GM21390 (cell line): ENCODE measurements around the gene RPGRIP1L.

Source experiments
- ATAC-seq: cut with Tn5 transposase; IDR thresholded peaks from one replicate; pipeline ENCODE4 v1.9.1; 2021; ENCODE audit not compliant: unreplicated experiment

RPGRIP1L gene

DNA sequence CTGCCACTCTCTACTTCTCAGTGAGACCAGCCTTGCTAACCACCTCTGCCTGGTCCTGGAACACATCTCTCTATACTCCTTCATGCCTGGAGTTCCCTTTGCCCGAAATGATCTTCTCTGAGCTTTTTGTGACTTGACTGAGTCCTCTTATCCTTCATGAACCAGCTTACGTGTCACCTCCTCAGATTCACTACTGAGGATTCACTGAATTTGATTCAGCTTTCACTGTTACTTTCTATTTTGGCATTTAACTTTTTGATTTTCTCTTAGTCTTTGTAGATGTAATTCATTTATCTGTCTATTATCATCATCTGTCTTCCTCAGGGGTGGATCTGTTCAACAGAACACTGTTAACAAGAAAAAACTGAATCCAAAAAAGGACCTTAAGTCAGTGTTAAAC lies 95.6 kb downstream of the RPGRIP1L start:
- ATAC-seq = no peak

DNA sequence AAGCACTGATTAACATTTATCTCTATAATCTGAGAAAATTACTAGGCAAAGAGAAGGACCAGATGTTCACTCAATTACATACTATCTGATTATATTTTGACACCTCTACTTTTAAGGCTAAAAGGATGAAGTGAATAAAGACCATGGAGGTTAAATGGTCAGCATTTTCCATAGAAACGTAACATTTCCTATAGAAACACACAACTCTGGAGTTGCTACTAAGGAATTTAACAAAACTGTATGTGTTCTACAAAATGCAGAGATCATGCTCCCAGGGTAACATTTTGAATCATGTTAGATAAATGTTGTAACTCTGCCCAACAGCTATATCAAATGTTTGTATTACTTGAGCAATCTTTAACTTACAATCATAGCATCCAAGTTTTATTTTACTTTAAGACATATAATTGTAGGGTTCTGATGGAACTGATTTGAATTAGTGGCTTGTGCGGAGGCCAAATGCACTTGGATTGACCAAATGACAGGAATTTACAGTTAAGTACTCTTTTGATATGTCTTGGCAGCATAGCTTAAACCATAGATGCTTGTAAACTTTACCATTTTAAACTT lies 97.7 kb downstream of the RPGRIP1L start:
- ATAC-seq = no peak

DNA sequence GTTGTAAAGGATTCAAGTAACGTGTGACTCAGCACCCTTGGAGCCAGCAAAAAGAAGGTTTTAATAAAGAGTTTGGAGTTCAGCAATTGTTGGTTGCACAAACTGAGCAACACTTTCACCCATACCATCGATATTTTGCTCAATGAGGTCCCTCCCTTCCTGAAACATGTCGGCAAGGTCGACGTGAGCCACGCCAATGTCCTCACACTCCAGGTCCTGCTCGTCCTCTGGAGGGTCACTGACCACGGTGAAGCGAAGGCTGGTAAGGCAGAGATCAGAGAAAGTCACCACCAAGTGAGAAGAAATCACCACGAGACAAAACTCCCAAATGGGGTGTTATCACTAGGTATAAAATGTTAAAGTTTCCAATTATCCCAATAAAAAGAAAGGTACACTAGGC lies 98.3 kb downstream of the RPGRIP1L start:
- no peak for ATAC-seq

DNA sequence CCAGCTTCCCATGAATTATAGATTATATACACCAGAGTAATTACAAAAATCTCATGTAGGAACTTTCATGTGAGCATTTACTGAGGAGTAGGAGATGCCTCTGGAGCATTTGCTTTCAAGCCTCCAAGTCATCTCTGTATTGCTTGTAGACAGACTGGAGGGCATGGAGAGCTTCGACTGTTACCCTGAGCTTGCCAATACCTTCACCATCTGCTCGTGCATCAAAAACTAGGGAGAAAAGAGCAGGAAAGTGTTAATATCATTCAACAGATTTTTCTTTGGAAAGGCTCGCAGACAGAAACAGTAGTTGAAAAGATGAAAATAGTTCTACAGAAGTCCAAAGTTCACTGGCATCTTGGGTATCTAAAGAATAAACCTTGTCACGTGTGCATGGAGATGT lies 101.7 kb downstream of the RPGRIP1L start:
- ATAC-seq = no peak

DNA sequence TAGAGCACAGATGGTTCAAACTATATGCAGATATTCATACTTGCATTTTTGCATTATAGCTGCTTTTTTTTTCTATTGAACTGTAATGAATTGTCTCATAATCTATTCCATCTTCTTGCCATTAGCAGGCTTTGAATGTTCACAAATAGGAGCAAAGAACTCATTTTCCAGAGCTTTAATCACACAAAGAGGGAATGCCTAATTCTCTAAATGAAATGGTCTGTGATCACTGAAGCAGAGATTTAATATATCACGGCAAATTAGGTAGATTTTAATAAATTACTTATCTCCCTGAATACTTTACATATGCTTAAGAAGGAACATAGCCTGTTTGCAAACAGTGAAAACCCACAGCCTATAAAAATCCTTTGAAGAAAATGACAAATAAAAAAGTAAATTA lies 103.0 kb downstream of the RPGRIP1L start:
- ATAC-seq = no peak

DNA sequence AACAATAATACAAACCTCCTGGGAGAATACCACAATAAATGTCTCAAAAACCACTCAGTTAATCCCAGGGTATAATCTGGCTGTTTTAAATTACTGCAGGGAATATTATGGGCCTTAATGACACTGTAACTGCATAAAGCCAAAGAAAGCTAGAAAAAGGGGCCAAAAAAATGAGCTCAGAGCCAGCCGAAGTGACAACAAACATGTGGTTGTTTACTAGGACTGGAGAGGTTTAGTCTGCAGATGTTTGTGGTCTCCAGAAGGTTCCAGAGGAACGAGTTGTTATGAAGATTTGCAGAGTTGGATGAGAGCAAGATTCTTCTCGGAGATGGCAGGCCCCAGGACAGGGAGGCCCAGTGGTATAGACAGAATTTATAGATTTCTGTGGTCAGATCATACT lies 103.5 kb downstream of the RPGRIP1L start:
- ATAC-seq = no peak

DNA sequence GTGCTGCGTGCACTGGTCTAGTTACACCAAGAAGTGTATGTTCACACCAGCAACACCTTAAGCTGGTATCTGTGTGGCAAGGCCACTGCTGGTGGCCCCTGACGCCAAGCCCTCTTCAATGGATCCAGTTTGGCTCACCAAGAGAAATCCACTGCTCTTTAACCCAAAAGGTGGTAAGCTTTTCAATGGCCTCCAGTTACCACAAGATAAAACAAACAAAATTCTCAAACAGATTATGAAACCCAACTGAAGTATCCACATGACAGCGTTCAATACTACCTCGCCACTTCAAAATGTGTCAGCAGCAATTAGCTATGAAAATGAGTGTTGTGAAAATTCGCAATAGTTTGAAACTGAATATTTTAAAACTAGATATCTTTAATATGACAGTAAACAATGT lies 104.1 kb downstream of the RPGRIP1L start:
- ATAC-seq = no peak

DNA sequence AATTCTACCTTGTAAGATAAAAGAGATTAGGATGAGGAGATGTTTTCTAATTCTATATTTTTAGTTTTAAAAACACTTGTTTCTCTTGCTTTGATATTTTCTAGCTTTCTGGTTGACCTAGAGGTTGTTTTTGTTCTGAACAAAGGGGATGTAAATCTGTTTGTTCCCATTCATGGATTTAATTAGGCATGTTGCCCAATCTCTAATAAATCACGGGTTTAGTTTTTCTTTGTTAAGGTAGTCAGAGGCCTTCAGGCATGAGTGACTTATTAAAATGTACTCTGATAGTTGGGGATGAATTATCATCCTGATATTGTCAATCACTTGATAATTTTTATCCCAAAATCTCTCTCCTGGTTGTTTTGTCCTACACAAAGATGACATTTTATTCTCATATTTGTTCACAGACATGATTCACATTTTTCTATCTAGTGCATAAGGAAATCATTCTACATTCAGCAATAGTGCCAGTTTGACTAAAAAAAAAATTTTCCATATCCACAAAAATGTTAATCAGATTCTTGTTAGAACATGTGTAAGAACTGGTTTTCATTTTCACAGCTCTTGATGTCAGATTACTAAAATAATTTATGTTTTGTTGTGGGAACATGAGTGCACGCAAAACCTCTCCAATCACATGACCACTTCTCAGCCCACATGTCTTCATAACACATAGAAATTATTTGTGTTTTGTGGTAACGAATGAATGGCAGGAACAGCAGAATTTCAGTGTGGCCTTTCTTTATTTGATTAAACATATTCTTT lies 105.0 kb downstream of the RPGRIP1L start:
- no peak for ATAC-seq

DNA sequence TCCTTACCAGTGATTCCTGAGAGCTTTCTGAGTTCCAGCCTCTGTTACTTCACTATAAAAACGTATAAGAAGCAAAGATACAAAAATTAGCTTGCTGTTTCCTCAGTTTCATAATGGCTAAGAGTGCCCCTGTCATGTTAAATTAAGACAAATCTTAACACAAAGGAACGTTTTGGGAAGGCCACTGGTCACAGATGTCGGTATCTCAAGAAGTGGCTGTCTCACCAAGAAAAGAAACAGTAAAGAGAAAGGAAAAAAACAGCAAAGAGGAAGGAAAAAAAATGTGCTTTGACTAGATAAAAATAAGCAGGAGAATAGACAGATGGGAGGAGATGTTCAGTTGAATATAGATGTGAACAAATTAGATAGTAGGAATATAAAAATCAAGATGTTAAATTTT lies 105.9 kb downstream of the RPGRIP1L start:
- no peak for ATAC-seq

DNA sequence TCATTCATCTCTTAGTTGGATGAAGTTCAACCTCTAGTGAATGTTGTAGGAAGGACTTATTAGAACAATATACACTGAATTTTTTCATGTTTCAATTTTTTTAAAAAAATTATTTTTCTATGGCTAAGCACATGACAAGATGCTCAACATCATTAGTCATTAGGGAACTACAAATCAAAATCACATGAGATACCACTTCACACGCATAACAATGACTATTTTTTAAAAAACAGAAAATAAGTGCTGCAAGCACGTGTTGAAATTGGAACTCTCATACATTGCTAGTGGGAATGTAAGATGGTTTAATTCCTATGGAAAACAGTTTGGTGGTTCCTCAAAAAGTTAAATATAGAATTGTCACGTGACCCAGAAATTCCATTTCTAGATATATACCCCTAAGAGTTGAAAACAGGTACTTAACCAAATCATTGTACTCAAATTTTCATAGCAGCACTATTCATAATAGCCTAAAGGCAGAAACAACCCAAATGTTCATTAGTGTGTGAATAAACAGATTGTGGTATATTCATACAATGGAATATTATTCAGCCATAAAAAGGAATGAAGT lies 115.5 kb downstream of the RPGRIP1L start:
- no peak for ATAC-seq

DNA sequence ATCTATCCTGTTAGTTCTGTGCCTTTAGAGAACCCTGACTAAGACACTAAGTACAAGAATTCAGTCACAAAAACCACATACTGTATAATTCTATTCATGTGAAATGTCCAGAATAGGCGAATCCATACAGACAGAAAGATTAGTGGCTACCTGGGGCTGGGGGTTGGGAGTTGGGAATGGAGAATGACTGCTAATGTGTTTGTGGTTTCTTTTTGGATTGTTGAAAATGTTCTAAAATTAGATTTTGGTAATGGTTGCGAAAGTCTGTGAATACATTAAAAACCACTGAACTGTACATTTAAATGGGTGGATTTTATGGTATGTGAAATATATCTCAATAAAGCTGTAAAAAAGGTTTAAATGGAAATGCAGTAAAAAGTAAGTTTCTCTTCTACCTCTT lies 120.3 kb downstream of the RPGRIP1L start:
- ATAC-seq = no peak

DNA sequence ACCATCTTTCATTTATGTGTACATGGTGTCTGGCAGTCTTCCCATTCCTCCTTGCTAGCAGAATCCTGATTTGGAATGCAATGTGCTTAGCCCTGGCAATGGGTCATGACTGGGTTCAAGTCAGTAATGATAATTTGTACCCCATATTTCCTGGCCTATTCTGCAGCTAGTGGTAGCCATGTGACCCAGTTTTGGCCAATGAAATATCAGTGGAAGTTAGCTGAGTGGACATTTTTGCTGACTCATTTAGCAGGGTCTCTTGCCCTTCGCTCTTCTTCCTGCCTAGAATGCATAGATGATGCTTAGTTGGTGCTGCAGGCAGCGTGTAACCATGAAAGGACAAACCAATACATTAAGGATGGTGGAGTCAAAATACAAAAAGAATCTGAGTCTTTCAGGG lies 121.9 kb downstream of the RPGRIP1L start:
- no peak for ATAC-seq

DNA sequence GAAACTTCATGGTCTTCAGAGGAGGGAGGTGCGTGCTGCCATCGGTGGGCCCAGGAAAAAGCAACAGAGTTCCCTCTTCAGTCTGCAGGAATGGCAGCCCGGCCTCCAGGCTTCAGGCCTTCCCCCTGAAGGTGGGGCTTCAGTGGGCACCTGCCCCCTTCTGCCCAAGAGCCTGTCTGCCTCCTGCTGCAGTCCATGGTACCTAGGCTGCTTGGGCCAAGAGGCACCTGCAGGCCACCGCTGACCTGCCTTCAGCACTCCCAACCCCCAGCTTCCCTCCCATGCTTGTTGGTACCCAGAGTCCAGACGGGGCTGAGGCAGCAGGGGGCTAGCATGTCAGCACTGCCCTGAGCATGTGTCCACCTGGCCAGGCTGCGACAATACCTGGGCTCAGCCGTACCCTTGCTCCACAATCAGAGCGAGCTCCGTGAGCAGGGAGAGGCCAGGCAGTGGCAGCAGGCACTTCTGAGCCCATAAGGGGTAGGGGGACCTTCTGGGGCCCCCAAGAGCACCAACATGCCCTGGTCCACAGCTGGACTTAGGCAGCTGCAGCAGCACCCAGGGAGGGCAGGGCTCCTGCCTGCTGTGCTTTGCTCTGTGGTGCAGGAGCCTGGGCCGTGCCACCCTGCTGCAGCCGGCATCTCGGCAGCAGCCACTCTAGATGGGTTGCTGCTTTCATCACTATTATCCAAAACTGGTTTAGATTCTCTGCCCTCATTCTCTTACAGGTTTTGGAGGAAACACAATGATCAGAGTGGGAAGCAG lies 123.4 kb downstream of the RPGRIP1L start:
- no peak for ATAC-seq

DNA sequence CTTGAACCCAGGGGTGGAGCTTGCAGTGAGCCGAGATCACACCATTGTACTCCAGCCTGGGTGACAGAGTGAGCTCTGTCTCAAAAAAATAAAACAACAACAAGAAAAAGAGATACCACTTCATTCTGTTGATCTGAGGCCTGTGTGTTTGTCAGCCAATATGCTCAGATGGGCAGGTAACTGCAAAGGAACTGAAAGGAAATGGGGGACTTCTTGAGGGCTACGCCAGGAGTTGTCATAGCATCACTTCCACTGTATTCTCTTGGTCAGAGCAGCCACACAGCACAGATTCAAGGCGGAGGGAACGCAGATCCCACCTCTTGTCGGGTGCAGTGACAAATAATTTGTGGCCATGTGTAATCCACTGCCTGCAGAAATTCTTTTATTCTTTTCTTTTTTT lies 126.8 kb downstream of the RPGRIP1L start:
- ATAC-seq = no peak

DNA sequence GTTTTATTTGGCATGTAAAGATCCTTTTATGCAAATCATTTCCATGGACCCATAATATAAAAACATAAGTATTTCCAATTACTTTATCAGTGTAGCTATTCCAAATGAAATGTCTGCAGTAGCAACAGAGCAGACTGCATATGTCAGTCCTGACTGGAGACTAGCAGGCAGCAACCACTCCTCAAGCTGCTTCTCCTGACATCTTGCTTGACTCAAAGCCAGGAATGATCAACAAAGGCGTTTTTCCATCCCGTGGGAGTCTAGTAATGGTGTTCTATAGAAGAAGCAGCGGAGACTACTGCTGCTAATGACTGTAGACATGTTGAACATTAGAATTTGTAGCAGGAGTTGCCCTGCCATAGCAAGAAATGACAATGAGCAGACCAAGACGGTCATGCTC lies 127.4 kb downstream of the RPGRIP1L start:
- no peak for ATAC-seq

DNA sequence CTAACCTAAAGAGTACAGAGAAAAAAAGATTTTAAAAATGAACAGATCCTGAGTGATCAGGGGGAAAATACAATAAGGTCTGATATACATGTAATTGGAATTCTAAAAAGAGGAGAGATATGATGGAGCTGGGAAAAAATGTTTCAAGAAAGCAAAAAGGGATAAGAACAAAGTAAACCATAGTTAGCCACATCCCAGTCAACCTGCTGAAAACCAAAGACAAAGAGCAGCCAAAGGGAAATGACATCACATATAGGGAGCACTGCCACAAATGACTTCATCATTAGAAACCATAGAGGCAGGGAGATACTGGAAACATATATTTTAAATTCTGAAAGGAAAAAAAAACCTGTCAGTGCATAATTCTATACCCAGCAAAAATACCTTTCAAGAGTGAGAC lies 131.9 kb downstream of the RPGRIP1L start:
- ATAC-seq = no peak

DNA sequence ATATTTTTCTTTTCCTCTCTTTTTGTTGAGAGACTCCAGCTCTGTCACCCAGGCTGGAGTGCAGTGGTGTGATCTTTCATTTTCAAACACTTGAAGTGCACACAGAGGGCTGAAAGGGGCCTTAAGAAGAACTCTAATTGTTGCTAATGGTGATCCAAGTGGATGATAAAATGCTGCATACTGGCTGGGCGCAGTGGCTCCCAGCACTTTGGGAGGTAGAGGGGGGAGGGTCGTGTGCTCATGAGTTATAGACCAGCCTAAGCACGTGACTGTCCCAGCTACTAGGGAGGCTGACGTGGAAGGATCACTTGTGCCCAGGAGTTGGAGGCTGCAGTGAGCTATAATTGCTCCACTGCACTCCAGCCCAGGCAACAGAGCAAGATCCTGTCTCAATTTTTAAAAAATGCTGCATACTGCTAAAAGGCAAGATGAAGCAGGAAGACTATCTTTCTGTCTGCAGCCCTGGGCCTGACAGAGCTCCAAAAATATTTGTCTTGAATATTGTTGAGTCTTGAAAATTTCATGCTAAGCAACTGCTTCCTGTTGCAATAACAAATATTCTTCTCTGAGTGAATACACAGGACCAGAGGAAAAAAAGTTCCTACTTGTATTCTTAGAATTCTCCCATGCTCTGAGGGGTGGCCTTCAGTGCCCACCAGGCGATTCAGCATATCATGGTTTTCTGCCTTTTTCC lies 137.0 kb downstream of the RPGRIP1L start:
- no peak for ATAC-seq

DNA sequence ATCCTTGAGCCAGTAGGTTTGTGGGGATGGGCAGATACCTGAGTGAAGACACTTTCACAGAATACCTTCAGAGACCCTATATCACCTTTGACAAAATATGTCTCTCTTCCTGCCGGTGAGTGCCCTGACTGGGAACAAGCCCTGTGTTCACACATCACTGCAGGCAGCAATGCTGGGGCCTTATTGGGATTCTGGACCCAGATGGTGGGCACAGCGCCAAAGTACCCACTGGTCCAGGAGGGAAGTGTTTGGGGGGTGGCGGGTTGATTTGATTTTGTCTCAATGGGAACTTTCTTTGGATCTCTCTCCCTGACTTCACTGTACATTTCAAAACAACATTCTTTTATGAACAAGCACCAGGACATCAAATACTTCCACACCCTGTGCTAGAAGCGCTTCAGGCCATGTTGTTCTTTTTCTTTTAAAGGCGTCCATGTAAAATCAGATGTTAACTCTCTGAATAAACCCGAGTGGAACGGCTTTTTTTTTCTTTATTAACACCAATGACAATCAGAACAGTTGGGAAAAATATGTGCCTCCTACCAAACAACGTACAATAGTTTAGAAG lies 138.3 kb downstream of the RPGRIP1L start:
- no peak for ATAC-seq

DNA sequence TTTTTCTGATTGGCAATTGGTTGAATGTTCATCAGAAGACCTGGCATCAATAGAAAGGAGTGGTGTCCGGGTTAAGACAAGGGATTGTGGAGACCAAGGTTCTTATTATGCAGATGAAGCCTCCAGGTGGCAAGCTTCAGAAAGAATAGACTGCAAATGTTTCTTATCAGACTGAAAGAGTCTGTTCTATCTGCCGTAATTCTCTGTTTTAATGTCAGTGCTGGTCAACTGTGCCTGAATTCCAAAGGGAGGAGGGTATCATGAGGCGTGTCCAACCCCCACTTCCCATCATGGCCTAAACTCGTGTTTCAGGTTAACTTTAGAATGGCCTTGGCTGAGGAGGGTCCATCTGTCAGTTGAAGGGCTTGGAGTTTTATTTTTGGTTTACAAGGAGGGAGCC lies 140.2 kb downstream of the RPGRIP1L start:
- no peak for ATAC-seq

DNA sequence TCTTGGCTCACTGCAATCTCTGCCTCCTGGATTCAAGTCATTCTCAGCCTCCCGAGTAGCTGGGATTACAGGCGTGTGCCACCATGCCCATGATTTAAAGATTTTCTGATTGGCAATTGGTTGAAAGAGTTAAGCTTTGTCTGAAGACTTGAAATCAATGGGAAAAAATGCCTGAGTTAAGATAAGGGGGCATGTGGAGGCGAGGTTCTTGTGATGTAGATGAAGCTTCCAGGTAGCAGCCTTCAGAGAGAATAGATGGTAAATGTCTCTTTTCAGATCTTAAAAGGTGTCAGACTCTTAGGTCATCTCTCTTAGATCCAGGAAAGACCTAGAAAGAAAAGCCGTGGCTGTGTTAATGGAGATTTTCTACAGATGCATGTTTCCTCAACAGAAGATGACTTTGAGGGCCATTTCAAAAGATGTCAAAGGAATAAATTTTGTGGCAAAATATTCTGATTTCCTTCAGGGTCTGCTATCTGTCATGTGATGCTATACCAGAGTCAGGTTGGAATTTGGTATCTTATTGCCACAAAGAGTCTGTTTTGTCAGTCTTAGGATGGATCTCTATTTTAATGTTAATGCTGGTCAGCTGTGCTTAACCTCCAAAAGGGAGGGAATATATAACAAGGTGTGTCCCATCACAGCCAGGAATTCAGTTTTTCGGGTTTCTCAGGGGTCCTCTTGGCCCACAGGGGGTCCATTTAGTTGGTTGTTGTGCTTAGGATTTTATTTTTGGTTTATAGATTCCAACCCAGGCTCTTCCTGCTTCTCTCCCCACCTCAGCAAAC lies 142.4 kb downstream of the RPGRIP1L start:
- ATAC-seq = no peak
